K562 (cell line): ENCODE results near the gene SLC39A3. TPM values are rescaled to one million over a fixed set of nuclear protein-coding genes. Genes with fewer than 3 reads are reported as not detected.

Experiments
- ATAC-seq: fragments of 200-7000 bp; cut with Tn5 transposase; 3 replicates; pipeline ENCODE4 v1.9.1; 2020; ENCODE audit warnings: moderate library complexity
- BruUV-seq: library from RNA; stranded (reverse); fragments of 400-500 nt; replicated peaks from 2 replicates; lab custom pipeline; 2021; lab: Mats Ljungman, UMichigan
- CTCF ChIA-PET: fragments of 300-600 bp; formaldehyde crosslinking; extraction: SDS; loops from one replicate; lab custom pipeline; 2021; ENCODE audit warnings: low intra/inter-chr PET ratio; lab: Yijun Ruan, JAX
- POLR2A ChIA-PET: fragments of 300-600, 350-650 bp; sonication (Branson Sonifier 250); formaldehyde crosslinking; extraction: SDS; loops from one replicate; lab custom pipeline; 2021; ENCODE audit warnings: antibody characterized with exemption, inconsistent platforms; lab: Yijun Ruan, JAX
- DNase-seq, 4 experiments: peaks; one replicate each; pipeline versions ENCODE4 v3.0.0 to v3.0.0-alpha.2; 2011 to 2018; ENCODE audit warnings: low spot score in 3 of 4, mixed read lengths in 3 of 4; ENCODE audit errors: extremely low read depth in 1 of 4
- FAIRE-seq: peaks from 2 replicates; lab custom pipeline; 2011; peaks lifted over from hg19 to GRCh38; lab: Jason Lieb, UNC
- H2AFZ ChIP-seq: 2 replicates; pipeline ENCODE4 v1.6.0; 2011; ENCODE audit warnings: low read depth, low read length, control low read depth, inconsistent platforms
- H3K27ac ChIP-seq: fragments of 200-600 bp; 3 replicates; pipeline ENCODE4 v1.8.0; 2011; ENCODE audit warnings: low read depth, mild to moderate bottlenecking, control low read depth, inconsistent platforms, low read length, moderate library complexity, mixed read lengths; ENCODE audit errors: extremely low read depth
- H3K27me3 ChIP-seq, 2 experiments: fragments of 300-600 bp in 1 of 2; 2 replicates in 1 of 2; 3 replicates in 1 of 2; pipeline versions ENCODE4 v1.6.0 to v1.8.0; 2011; ENCODE audit warnings: inconsistent platforms in 2 of 2, low read length in 2 of 2, mild to moderate bottlenecking in 1 of 2, mixed read lengths in 1 of 2, moderate library complexity in 1 of 2; ENCODE audit not compliant: control insufficient read depth in 2 of 2, insufficient read depth in 2 of 2
- H3K36me3 ChIP-seq: fragments of 300-600 bp; 3 replicates; pipeline ENCODE4 v1.8.0; 2011; ENCODE audit warnings: mild to moderate bottlenecking, low read length, inconsistent platforms; ENCODE audit not compliant: control insufficient read depth, insufficient read depth
- H3K4me1 ChIP-seq, 2 experiments: fragments of 200-600 bp in 1 of 2; replicated peaks in 1 of 2; 2 replicates in 1 of 2; 3 replicates in 1 of 2; pipeline versions ENCODE4 v1.5.1 to v1.8.0; 2011; ENCODE audit warnings: inconsistent platforms in 2 of 2, low read length in 2 of 2, mild to moderate bottlenecking in 1 of 2, mixed read lengths in 1 of 2, moderate library complexity in 1 of 2; ENCODE audit not compliant: control insufficient read depth in 2 of 2, insufficient read depth in 2 of 2
- H3K4me2 ChIP-seq: 2 replicates; pipeline ENCODE4 v1.6.1; 2011; ENCODE audit warnings: low read length, control low read depth, inconsistent platforms, mixed read lengths; ENCODE audit not compliant: insufficient read depth
- H3K4me3 ChIP-seq: fragments of 200-600 bp; sonication (generic), shearing (Covaris generic); 2 replicates; pipeline ENCODE4 v1.5.1; 2016; ENCODE audit warnings: control low read depth, inconsistent platforms
- H3K79me2 ChIP-seq: fragments of 200-600 bp; 3 replicates; pipeline ENCODE4 v1.8.0; 2011; ENCODE audit warnings: low read length, inconsistent platforms; ENCODE audit not compliant: control insufficient read depth, insufficient read depth
- H3K9ac ChIP-seq, 2 experiments: 2 replicates each; pipeline versions ENCODE4 v1.6.0 to v1.6.1; 2011; ENCODE audit warnings: low read depth in 2 of 2, low read length in 2 of 2, control low read depth in 1 of 2, inconsistent platforms in 1 of 2, mild to moderate bottlenecking in 1 of 2, mixed read lengths in 1 of 2; ENCODE audit not compliant: insufficient read depth in 1 of 2
- H3K9me1 ChIP-seq: one replicate; pipeline ENCODE4 v1.6.0; 2011; ENCODE audit warnings: inconsistent platforms, mild to moderate bottlenecking, low read length, moderate library complexity; ENCODE audit not compliant: control insufficient read depth, insufficient read depth
- H3K9me3 ChIP-seq: replicated peaks from 2 replicates; pipeline ENCODE4 v1.5.1; 2011; ENCODE audit warnings: low read depth, low read length, inconsistent platforms; ENCODE audit not compliant: control insufficient read depth, insufficient read depth
- H4K20me1 ChIP-seq: replicated peaks from 2 replicates; pipeline ENCODE4 v1.6.1; 2011; ENCODE audit warnings: low read length, inconsistent platforms, mixed read lengths; ENCODE audit not compliant: control insufficient read depth, insufficient read depth
- CHD1 ChIP-seq: fragments of 200-600 bp; sonication (generic); IDR thresholded peaks from one replicate; pipeline ENCODE4 v1.6.1; 2012; ENCODE audit warnings: mild to moderate bottlenecking, moderate library complexity, low read length, inconsistent platforms
- MEF2D ChIP-seq: conservative IDR thresholded peaks from 2 replicates; pipeline ENCODE4 v1.6.1; 2016; ENCODE audit warnings: low read depth, missing genetic modification characterization, missing compliant biosample characterization
- MITF ChIP-seq: IDR thresholded peaks from 2 replicates; pipeline ENCODE4 v1.6.1; 2014; ENCODE audit warnings: antibody characterized with exemption
- RBFOX2 ChIP-seq: fragments of 200-400 bp; formaldehyde crosslinking; IDR thresholded peaks from 2 replicates; pipeline ENCODE4 v1.6.1; 2017; ENCODE audit warnings: low read depth, mild to moderate bottlenecking, low read length, moderate library complexity
- SAFB ChIP-seq: fragments of 200-400 bp; formaldehyde crosslinking; IDR thresholded peaks from 2 replicates; pipeline ENCODE4 v1.6.1; 2017; ENCODE audit warnings: low read depth, low read length, borderline replicate concordance
- ZBTB12 ChIP-seq: fragments of 250-450 bp; sonication (Bioruptor Pico); IDR thresholded peaks from 2 replicates; pipeline ENCODE4 v1.4.0; 2020
- ZBTB7A ChIP-seq: IDR thresholded peaks from 2 replicates; pipeline ENCODE4 v1.6.1; 2011; ENCODE audit warnings: low read depth, mild to moderate bottlenecking, low read length, moderate library complexity, borderline replicate concordance; ENCODE audit not compliant: control insufficient read depth
- ZHX1 ChIP-seq: fragments of 150-350 bp; conservative IDR thresholded peaks from 2 replicates; pipeline ENCODE4 v1.6.1; 2014; ENCODE audit warnings: low read length
- ZMIZ1 ChIP-seq, 2 experiments: fragments of 150-350 bp in 1 of 2; IDR thresholded peaks; 2 replicates each; pipeline ENCODE4 v1.6.1; 2012 to 2016; ENCODE audit warnings: low read depth in 2 of 2, low read length in 2 of 2, mild to moderate bottlenecking in 1 of 2, moderate library complexity in 1 of 2
- ZNF232 ChIP-seq: sonication (generic); formaldehyde crosslinking; IDR thresholded peaks from 2 replicates; pipeline ENCODE4 v1.8.0; 2022; ENCODE audit warnings: mild to moderate bottlenecking, missing genetic modification reagents
- WGBS: fragments of 100-300 bp; shearing (Covaris generic); methylation state at CpG from one replicate; pipeline ENCODE4 v1.1.6; 2016; ENCODE audit warnings: low coverage, mixed read lengths; ENCODE audit not compliant: insufficient coverage; ENCODE audit errors: missing lambda C conversion rate; 5-methylcytosine and 5-hydroxymethylcytosine counted together
- in situ Hi-C: fragments of 300-500 bp; cut with MboI; formaldehyde crosslinking; loops from 4 replicates; pipeline ENCODE4 v1.15.0; 2018; ENCODE audit warnings: inconsistent platforms, mixed read lengths
- intact Hi-C: fragments of 100-400 bp; cut with micrococcal nuclease; formaldehyde crosslinking; loops from 2 replicates; pipeline ENCODE4 v1.14.2; 2022
- polyA plus RNA-seq, 8 experiments: library from polyadenylated mRNA; depleted of rRNA in 4 of 8; stranded (reverse) in 5 of 8; unstranded in 3 of 8; fragments of >200 nt; fragmentation: Nextera tagmentation in 2 of 8; fragmentation: Illumina TruSeq in 1 of 8; extraction: Ambion mirVana in 2 of 8; extraction: Trizol in 1 of 8; gene quantifications; 2 replicates each; pipeline versions ENCODE4 v1.2.1 to v1.2.3, GENCODE V29; 2011 to 2014; ENCODE audit warnings: inconsistent platforms in 1 of 8, missing spikeins in 1 of 8
- total RNA-seq, 7 experiments: library from RNA; depleted of rRNA in 6 of 7; stranded (reverse); fragments of >200 nt in 6 of 7; fragmentation: Illumina TruSeq in 2 of 7; extraction: Trizol in 2 of 7; gene quantifications; 2 replicates each; pipeline versions ENCODE4 v1.2.1 to v1.2.3, GENCODE V29; 2011 to 2021; ENCODE audit warnings: low replicate concordance in 1 of 7

Gene SLC39A3
- total and polyA plus RNA-seq, 9 of the 15 experiments (the other 6 are each of a cell fraction or from before 2014, with no cell fraction given) = 2.3 to 215 (median 127) TPM

DNA sequence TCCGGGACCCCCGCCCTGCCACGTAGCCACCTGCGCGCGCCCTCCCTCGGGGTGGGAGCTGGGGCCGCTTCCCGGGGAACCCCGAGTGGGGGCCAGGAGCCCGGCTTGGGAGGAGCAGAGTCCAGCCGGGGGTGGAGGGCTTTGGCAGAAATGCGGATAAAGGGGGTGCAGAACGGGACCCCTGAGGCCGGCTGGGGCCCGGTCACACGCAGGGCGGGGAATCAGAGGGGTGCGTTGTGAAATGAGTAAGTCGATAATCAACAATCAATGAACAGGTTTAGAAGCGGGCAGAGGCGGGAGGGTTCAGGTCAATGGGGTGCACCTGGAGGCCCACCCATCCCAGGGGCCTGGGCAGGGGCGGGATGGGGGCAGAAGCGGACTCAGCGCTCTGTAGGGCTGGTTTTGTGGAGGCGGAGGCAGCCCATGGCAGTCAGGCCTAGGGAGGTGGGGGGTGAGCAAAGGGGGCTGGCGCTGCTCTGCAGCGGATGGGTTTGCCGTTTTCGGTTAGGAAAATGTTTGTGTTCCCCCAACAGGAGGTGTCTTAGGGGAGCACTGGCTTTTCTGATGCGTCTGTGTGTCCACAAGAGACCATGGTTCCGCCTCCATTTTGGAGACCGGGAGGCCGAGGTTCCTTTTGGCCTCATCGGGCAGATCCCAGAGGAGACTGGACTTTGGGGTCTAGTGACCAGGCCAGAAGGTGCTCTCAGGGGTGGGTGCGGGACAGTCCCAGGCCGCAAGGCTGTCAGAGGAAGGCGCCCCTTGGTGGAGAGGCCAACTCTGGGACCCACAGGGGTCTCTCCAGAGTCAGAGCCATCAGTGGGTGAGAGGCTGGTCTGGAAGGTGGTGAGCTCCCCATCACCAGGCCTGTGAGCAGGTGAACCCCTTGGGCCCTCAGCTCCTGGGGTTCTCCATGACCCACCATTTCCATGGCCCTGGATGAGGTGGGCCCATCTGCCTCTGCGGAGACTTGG lies 18.0 kb downstream of the SLC39A3 start:
- FAIRE-seq (peak; percentile 11), ATAC-seq (no peak), DNase-seq (peak in 1 of 4 experiments; percentile 32)
- BruUV-seq = no TSS peak
- H4K20me1 ChIP-seq = peaks cover 1% of the 10 kb centered on the region; the same call in 1 of the 2 replicates
- H3K27me3 ChIP-seq = peaks cover 2 to 4% of the 10 kb centered on the region in 2 experiments; a peak in 1 of 5 replicates
- peak overlapping the region; percentile 64; the same call in 1 of the 3 replicates for H3K27ac ChIP-seq
- peak overlapping the region; percentile 46 for H3K4me3 ChIP-seq
- intact Hi-C loops (no loop called here), in situ Hi-C loops (no loop called here)
- ChIA-PET POLR2A (interaction anchor here (1.0 to 1.1 kb wide), 2 partner anchors 11 to 61 kb away, joined by 3 read pairs; partner anchors contain the start of gene SGTA), CTCF (no interaction called here)
- H3K9ac ChIP-seq = peak overlapping the region; percentile 51 to 83; a peak in 3 of 4 replicates
- H3K9me1 ChIP-seq = no peaks in the 10 kb centered on the region
- peak overlapping the region; percentile 63 for H2AFZ ChIP-seq
- H3K4me2 ChIP-seq = peak overlapping the region; percentile 55
- H3K4me1 ChIP-seq = peaks cover 17 to 62% of the 10 kb centered on the region in 2 experiments
- no peaks in the 10 kb centered on the region for H3K36me3 ChIP-seq
- WGBS = 43% methylated on average over 35 of the region's 39 CpGs
- H3K9me3 ChIP-seq = no peaks in the 10 kb centered on the region
- no peaks in the 10 kb centered on the region for H3K79me2 ChIP-seq
- no peak for TF ChIP-seq ZNF232 (CRISPR knock-in tag)
- TF ChIP-seq RBFOX2 = 0 out of 2 replicates have a peak, but pooled peaks have one; percentile 12
- TF ChIP-seq MEF2D (tag) = no peak
- TF ChIP-seq ZMIZ1 (IDR thresholded peaks at IDR 0.05; ENCODE audit: low read depth in 2 of 2, low read length in 2 of 2) = no peak
- no peak for TF ChIP-seq MITF
- TF ChIP-seq ZBTB7A = peak; percentile 10; the same call in 1 of the 2 replicates
- TF ChIP-seq ZBTB12 (CRISPR knock-in tag) = no peak
- TF ChIP-seq CHD1 = no peak
- no peak for TF ChIP-seq ZHX1
- TF ChIP-seq SAFB = 0 out of 2 replicates have a peak, but pooled peaks have one; percentile 22
